AG09309 (cell line): Measurements from ENCODE around the gene SLC6A19.

Source experiments
- DNase-seq: peaks from one replicate; pipeline ENCODE4 v3.0.0-alpha.2; 2010; ENCODE audit warnings: low read depth
- H3K4me3 ChIP-seq: 2 replicates; pipeline ENCODE4 v1.5.1; 2011; ENCODE audit warnings: mild to moderate bottlenecking, low read depth, low read length, moderate library complexity; ENCODE audit not compliant: control insufficient read depth
- CTCF ChIP-seq: IDR thresholded peaks from 2 replicates; pipeline ENCODE4 v1.5.1; 2011; ENCODE audit warnings: mild to moderate bottlenecking, low read depth, low read length, inconsistent platforms; ENCODE audit not compliant: insufficient read depth, control insufficient read depth; ENCODE audit errors: missing control alignments

SLC6A19 gene

GRCh38 chr5:1200495-1201326, 684 bp upstream of the SLC6A19 start:
- no peak overlapping the region for H3K4me3 ChIP-seq
- TF ChIP-seq CTCF, result no peak
- DNase-seq, result no peak

GRCh38 chr5:1202026-1202797, 817 bp downstream of the SLC6A19 start:
- no peak for TF ChIP-seq CTCF
- H3K4me3 ChIP-seq, result no peak overlapping the region
- no peak for DNase-seq

- no peak for TF ChIP-seq CTCF
- no peak for DNase-seq
- H3K4me3 ChIP-seq, result no peak overlapping the region
These were observed 1.4 kb downstream of the SLC6A19 start for GRCh38 chr5:1202798-1203185.

- TF ChIP-seq CTCF, result no peak
These were observed 2.0 kb downstream of the SLC6A19 start for GRCh38 chr5:1203311-1203967.

GRCh38 chr5:1203968-1204692, 2.7 kb downstream of the SLC6A19 start:
- H3K4me3 ChIP-seq, result no peak overlapping the region
- no peak for TF ChIP-seq CTCF
- no peak for DNase-seq

More at GRCh38 chr5:1203311-1203967, 2.0 kb downstream of the SLC6A19 start:
- DNase-seq, result no peak
- no peak overlapping the region for H3K4me3 ChIP-seq

- H3K4me3 ChIP-seq, result no peak overlapping the region
- peak; percentile 25 for TF ChIP-seq CTCF
- DNase-seq, result no peak
These were observed 3.4 kb downstream of the SLC6A19 start for GRCh38 chr5:1204693-1205242.
